ENCODE data around the gene RAB4B. TPM values are rescaled to one million over a fixed set of nuclear protein-coding genes. Genes with fewer than 3 reads are reported as not detected.

RAB4B gene
- total and polyA plus RNA-seq, 2 of the 13 experiments (the other 11 are each of a cell fraction or from before 2014, with no cell fraction given), result 3.3 to 5.4 TPM

- TF ChIP-seq ZNF484 (CRISPR knock-in tag; IDR thresholded peaks at IDR 0.05; ENCODE audit: borderline replicate concordance, low read depth), result no peak
- TF ChIP-seq, protein P1, sequence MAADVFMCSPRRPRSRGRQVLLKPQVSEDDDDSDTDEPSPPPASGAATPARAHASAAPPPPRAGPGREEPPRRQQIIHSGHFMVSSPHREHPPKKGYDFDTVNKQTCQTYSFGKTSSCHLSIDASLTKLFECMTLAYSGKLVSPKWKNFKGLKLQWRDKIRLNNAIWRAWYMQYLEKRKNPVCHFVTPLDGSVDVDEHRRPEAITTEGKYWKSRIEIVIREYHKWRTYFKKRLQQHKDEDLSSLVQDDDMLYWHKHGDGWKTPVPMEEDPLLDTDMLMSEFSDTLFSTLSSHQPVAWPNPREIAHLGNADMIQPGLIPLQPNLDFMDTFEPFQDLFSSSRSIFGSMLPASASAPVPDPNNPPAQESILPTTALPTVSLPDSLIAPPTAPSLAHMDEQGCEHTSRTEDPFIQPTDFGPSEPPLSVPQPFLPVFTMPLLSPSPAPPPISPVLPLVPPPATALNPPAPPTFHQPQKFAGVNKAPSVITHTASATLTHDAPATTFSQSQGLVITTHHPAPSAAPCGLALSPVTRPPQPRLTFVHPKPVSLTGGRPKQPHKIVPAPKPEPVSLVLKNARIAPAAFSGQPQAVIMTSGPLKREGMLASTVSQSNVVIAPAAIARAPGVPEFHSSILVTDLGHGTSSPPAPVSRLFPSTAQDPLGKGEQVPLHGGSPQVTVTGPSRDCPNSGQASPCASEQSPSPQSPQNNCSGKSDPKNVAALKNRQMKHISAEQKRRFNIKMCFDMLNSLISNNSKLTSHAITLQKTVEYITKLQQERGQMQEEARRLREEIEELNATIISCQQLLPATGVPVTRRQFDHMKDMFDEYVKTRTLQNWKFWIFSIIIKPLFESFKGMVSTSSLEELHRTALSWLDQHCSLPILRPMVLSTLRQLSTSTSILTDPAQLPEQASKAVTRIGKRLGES (CRISPR knock-in tag; IDR thresholded peaks at IDR 0.05; ENCODE audit: borderline replicate concordance), result peak; percentile 97
- TF ChIP-seq, protein P2, sequence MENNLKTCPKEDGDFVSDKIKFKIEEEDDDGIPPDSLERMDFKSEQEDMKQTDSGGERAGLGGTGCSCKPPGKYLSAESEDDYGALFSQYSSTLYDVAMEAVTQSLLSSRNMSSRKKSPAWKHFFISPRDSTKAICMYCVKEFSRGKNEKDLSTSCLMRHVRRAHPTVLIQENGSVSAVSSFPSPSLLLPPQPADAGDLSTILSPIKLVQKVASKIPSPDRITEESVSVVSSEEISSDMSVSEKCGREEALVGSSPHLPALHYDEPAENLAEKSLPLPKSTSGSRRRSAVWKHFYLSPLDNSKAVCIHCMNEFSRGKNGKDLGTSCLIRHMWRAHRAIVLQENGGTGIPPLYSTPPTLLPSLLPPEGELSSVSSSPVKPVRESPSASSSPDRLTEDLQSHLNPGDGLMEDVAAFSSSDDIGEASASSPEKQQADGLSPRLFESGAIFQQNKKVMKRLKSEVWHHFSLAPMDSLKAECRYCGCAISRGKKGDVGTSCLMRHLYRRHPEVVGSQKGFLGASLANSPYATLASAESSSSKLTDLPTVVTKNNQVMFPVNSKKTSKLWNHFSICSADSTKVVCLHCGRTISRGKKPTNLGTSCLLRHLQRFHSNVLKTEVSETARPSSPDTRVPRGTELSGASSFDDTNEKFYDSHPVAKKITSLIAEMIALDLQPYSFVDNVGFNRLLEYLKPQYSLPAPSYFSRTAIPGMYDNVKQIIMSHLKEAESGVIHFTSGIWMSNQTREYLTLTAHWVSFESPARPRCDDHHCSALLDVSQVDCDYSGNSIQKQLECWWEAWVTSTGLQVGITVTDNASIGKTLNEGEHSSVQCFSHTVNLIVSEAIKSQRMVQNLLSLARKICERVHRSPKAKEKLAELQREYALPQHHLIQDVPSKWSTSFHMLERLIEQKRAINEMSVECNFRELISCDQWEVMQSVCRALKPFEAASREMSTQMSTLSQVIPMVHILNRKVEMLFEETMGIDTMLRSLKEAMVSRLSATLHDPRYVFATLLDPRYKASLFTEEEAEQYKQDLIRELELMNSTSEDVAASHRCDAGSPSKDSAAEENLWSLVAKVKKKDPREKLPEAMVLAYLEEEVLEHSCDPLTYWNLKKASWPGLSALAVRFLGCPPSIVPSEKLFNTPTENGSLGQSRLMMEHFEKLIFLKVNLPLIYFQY (CRISPR knock-in tag; IDR thresholded peaks at IDR 0.05; ENCODE audit: borderline replicate concordance), result peak; percentile 38; the same call in 1 of the 2 replicates
- TF ChIP-seq ZFP36L1 (CRISPR knock-in tag; IDR thresholded peaks at IDR 0.05), result peak; percentile 89; the same call in 1 of the 2 replicates
- TF ChIP-seq ZNF276 (CRISPR knock-in tag; IDR thresholded peaks at IDR 0.05; ENCODE audit: low read depth), result no peak
- TF ChIP-seq AHDC1 (CRISPR knock-in tag; IDR thresholded peaks at IDR 0.05; ENCODE audit: borderline replicate concordance), result peak; percentile 85; the same call in 1 of the 2 replicates
- TF ChIP-seq NCOA2 (CRISPR knock-in tag; IDR thresholded peaks at IDR 0.05), result peak; percentile 92
- TF ChIP-seq RORA (CRISPR knock-in tag; IDR thresholded peaks at IDR 0.05), result no peak
- TF ChIP-seq ZNF737 (CRISPR knock-in tag; IDR thresholded peaks at IDR 0.05; ENCODE audit: borderline replicate concordance), result no peak
- no peak for TF ChIP-seq POLR2G (IDR thresholded peaks at IDR 0.05; ENCODE audit: low read depth, low read length)
- TF ChIP-seq ZFP1 (CRISPR knock-in tag; IDR thresholded peaks at IDR 0.05), result 0 out of 2 replicates have a peak, but pooled peaks have one; percentile 59
Measured at GRCh38 chr19:40831502-40832430, 53.7 kb downstream of the RAB4B start (continued).
